Purkinje cell (primary cell): ENCODE results near the gene PHIP. TPM values are rescaled to one million over a fixed set of nuclear protein-coding genes. Genes with fewer than 3 reads are reported as not detected.

Experiments
- polyA plus RNA-seq: library from polyadenylated mRNA; unstranded; fragments of >200 nt; fragmentation: Nextera tagmentation; gene quantifications from 2 replicates; pipeline ENCODE4 v1.2.1, GENCODE V29; 2014

Gene PHIP
- polyA plus RNA-seq = 11.4 and 17.8 TPM in 2 replicates

GRCh38 chr6:79078075-79078969, at the start of gene PHIP:
Gene PHIP, minus strand, starts transcription at chr6:79078254. Its CDS starts 186 bp downstream, at chr6:79078068.

Other genes starting within 250 kb of the PHIP start
- 7.2 and 8.1 TPM in 2 replicates for gene IRAK1BP1, start 210.7 kb downstream of the PHIP start, polyA plus RNA-seq
- 430 and 449 TPM in 2 replicates for gene HMGN3, start 156.4 kb upstream of the PHIP start, polyA plus RNA-seq